Vagina (tissue), 2 donors: ENCODE results near the gene CHAF1A.
A peak's percentile ranks its signal among the peaks of the same experiment; 100 is the strongest.

Experiments used
- CTCF ChIP-seq, 3 experiments: fragments of 450-650 bp in 2 of 3; fragments of 200-600 bp in 1 of 3; sonication (generic) in 1 of 3; IDR thresholded peaks; one replicate each; pipeline ENCODE4 v1.5.1; 2017 to 2019; ENCODE audit warnings: antibody characterized with exemption in 3 of 3, mild to moderate bottlenecking in 2 of 3, moderate library complexity in 2 of 3
- POLR2AphosphoS5 ChIP-seq, 2 donors: sonication (generic); formaldehyde crosslinking; IDR thresholded peaks; one replicate each; pipeline ENCODE4 v1.9.0; 2017; ENCODE audit warnings: antibody characterized with exemption in 2 of 2, mild to moderate bottlenecking in 2 of 2, low read depth in 1 of 2; ENCODE audit not compliant: insufficient read depth in 1 of 2

GRCh38 chr19:4374498-4375163 is 27.8 kb upstream of the CHAF1A start:
- TF ChIP-seq POLR2AphosphoS5 (IDR thresholded peaks at IDR 0.05; ENCODE audit: insufficient read depth in 1 of 2, low read depth in 1 of 2) = peak in 1 of 2 donors; percentile 88
- TF ChIP-seq CTCF (IDR thresholded peaks at IDR 0.05) = peak in 1 of 3 experiments; percentile 25
